Thyroid gland (tissue), 4 donors: ENCODE data around the gene FBRSL1. TPM values are rescaled to one million over a fixed set of nuclear protein-coding genes. Genes with fewer than 3 reads are reported as not detected.

Experiments
- DNase-seq, 2 donors: peaks; one replicate each; pipeline ENCODE4 v3.0.0-alpha.2; 2019
- H3K27ac ChIP-seq, 3 donors: fragments of 200-600 bp; sonication (generic); 1 replicate in 2 of 3; 2 replicates in 1 of 3; pipeline ENCODE4 v1.5.1; 2016 to 2019; ENCODE audit warnings: mild to moderate bottlenecking in 1 of 3, moderate library complexity in 1 of 3
- H3K27me3 ChIP-seq: fragments of 200-600 bp; sonication (generic); one replicate; pipeline ENCODE4 v1.5.1; 2019
- H3K36me3 ChIP-seq, 2 donors: fragments of 200-600 bp; sonication (generic); one replicate each; pipeline ENCODE4 v1.5.1; 2016 to 2019
- H3K4me1 ChIP-seq, 2 donors: fragments of 200-600 bp; sonication (generic); one replicate each; pipeline ENCODE4 v1.5.1; 2017 to 2019
- H3K4me3 ChIP-seq, 3 donors: fragments of 200-600 bp; sonication (generic); replicated peaks in 1 of 3; 1 replicate in 2 of 3; 2 replicates in 1 of 3; pipeline ENCODE4 v1.5.1; 2016; ENCODE audit warnings: mild to moderate bottlenecking in 1 of 3
- H3K9me3 ChIP-seq: fragments of 200-600 bp; sonication (generic); one replicate; pipeline ENCODE4 v1.5.1; 2017
- CTCF ChIP-seq, 6 experiments: fragments of 200-600 bp in 3 of 6; fragments of 450-650 bp in 3 of 6; sonication (generic) in 3 of 6; IDR thresholded peaks; one replicate each; pipeline ENCODE4 v1.5.1; 2016 to 2019; ENCODE audit warnings: antibody characterized with exemption in 6 of 6, mild to moderate bottlenecking in 2 of 6, inconsistent platforms in 1 of 6, moderate library complexity in 1 of 6
- POLR2A ChIP-seq, 2 donors: fragments of 450-650 bp; IDR thresholded peaks; one replicate each; pipeline ENCODE4 v1.6.1; 2017; ENCODE audit warnings: antibody characterized with exemption in 2 of 2, mild to moderate bottlenecking in 2 of 2, moderate library complexity in 1 of 2
- whole genome bisulfite sequencing, 2 donors: methylation state at CpG; one replicate each; pipeline ENCODE4 v1.1.5; 2017; 5-methylcytosine and 5-hydroxymethylcytosine counted together
- intact Hi-C: fragments of 100-400 bp; cut with DNase I; formaldehyde crosslinking; loops from one replicate; pipeline ENCODE4 v1.15.1; 2023
- total RNA-seq, 4 donors: library from RNA; depleted of rRNA; stranded (reverse); fragments of >200 nt; gene quantifications; one replicate each; pipeline ENCODE4 v1.2.3, GENCODE V29; 2016

Gene FBRSL1
- total RNA-seq, 4 donors from 2014 or later, result 9.2 to 19.7 (median 12.0) TPM

GRCh38 chr12:132447731-132448462 lies 42.1 kb upstream of the FBRSL1 start:
- DNase-seq, result no peak
- H3K4me3 ChIP-seq, result no peak overlapping the region
- no peaks in the 10 kb centered on the region for H3K36me3 ChIP-seq
- no peak for TF ChIP-seq CTCF (IDR thresholded peaks at IDR 0.05)
- TF ChIP-seq POLR2A (IDR thresholded peaks at IDR 0.05), result no peak
- intact Hi-C loops, result no loop called here
- H3K27me3 ChIP-seq, result no peaks in the 10 kb centered on the region
- 69 to 70% methylated on average over 13 to 14 of the region's 23 CpGs for WGBS, 2 donors
- no peaks in the 10 kb centered on the region for H3K9me3 ChIP-seq
- no peak overlapping the region for H3K27ac ChIP-seq
- no peaks in the 10 kb centered on the region for H3K4me1 ChIP-seq

- Histone ChIP-seq H3K27ac (no peak overlapping the region), H3K4me1 (no peaks in the 10 kb centered on the region), H3K4me3 (no peak overlapping the region), H3K36me3 (no peaks in the 10 kb centered on the region), H3K9me3 (no peaks in the 10 kb centered on the region), H3K27me3 (no peaks in the 10 kb centered on the region)
- TF ChIP-seq CTCF (IDR thresholded peaks at IDR 0.05), result no peak
- no peak for TF ChIP-seq POLR2A (IDR thresholded peaks at IDR 0.05)
- 78 to 85% methylated on average over 7 to 10 of the region's 10 CpGs for WGBS, 2 donors
- intact Hi-C loops, result no loop called here
- no peak for DNase-seq
Observed at GRCh38 chr12:132448463-132448820, 41.5 kb upstream of the FBRSL1 start.

- H3K4me1 ChIP-seq, result no peaks in the 10 kb centered on the region
- no peaks in the 10 kb centered on the region for H3K9me3 ChIP-seq
- H3K36me3 ChIP-seq, result no peaks in the 10 kb centered on the region
- H3K27me3 ChIP-seq, result no peaks in the 10 kb centered on the region
- intact Hi-C loops, result no loop called here
- no peak overlapping the region for H3K4me3 ChIP-seq
- WGBS, 2 donors, result 84 to 92% methylated on average over 22 of the region's 22 CpGs
- no peak for DNase-seq
- TF ChIP-seq POLR2A (IDR thresholded peaks at IDR 0.05) (no peak), CTCF (IDR thresholded peaks at IDR 0.05) (no peak)
- H3K27ac ChIP-seq, result no peak overlapping the region
Observed at GRCh38 chr12:132449565-132450417, 40.2 kb upstream of the FBRSL1 start.

- Histone ChIP-seq H3K36me3 (no peaks in the 10 kb centered on the region), H3K4me1 (no peaks in the 10 kb centered on the region), H3K4me3 (no peak overlapping the region), H3K27me3 (no peaks in the 10 kb centered on the region), H3K27ac (no peak overlapping the region), H3K9me3 (no peaks in the 10 kb centered on the region)
- TF ChIP-seq POLR2A (IDR thresholded peaks at IDR 0.05) (no peak), CTCF (IDR thresholded peaks at IDR 0.05) (no peak)
- WGBS, 2 donors, result 67 to 68% methylated on average over 5 to 10 of the region's 22 CpGs
- intact Hi-C loops, result no loop called here
- DNase-seq, result no peak
Observed at GRCh38 chr12:132450418-132451171, 39.4 kb upstream of the FBRSL1 start.
